Kidney glomerular epithelial cell (primary cell): ENCODE measurements around the gene PLAC9.

Experiments used
- DNase-seq: peaks from one replicate; lab custom pipeline; 2025; lab: John Stamatoyannopoulos, UW

Gene PLAC9

DNA sequence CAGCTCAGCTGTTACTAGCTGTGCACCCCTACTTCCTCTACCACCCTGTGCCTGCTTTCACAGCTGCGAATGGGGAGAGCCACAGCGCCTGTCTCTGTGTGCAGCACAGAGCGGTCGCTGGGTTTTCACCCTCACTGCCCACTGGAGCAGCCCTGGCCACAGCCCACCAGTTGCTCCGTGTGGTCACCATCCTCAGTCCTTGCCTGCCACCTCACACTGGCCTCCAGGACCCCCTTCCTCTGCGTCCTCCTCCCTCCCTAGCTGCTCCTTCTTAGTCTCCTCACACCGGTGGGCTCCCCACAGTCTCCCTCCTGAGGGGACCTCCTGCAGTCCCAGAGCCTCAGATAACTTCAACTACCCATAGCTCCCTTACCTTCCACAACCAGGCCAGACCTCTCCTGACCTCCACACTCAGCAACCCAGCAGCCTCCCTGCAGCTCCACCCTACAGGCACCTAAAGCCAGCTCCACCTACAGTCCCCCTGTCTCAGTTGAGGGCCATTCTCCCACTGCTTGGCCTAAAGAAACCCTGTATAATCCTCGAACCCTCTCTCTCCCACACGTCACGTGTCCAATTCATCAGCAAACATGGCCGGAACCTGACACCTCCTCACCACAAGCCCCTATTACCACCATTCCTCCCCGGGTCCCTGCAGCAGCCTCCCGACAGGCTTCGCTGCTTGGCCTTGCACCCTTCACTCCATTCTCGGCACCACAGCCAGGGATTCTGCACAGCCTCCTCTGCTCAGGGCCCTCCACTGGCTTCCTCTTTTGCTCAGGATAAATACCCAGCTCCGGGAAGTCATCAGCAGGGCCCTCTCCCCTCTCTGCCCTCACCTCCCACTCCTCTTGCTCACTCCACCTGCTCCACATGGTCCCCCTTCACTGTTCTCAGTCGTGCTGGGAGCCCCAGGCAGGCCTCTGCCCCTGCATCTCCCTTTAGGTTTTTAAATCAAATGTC, 28.1 kb downstream of the PLAC9 start:
- no peak for DNase-seq

DNA sequence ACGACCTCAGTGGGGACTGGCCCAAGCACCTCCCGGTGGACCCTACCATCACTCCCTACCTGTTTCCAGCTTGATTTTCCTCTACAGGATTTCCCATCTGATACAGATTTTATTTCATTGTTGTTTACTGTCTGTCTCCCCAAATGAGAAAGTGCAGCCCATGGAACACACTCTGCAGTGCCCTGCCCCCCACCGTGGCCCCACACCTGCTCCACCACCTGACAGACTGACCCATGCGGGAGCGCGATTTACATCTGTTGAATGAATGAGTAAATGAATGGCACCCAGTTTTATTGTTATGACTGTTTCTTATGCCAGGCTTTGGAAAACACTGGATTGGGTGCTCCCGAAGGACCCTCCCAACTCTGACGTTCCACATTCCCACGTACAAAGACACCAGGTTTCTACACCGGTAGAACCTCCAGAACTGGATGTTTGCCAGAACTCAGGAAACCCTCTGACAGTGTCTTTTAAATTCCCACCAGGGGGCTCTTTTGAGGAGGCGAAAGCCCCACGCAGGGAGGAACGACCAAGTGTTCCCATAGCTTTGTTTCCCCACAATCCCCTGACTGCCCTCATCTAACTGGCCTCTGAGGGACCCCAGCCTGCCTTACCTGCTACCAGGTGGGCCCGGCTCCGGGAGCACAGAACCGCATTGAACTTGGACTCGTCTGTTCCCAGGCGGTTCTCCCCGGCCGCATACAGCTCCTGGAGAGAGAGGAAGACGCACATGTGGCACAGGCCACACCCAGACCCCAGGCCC, 29.0 kb downstream of the PLAC9 start:
- DNase-seq: no peak

DNA sequence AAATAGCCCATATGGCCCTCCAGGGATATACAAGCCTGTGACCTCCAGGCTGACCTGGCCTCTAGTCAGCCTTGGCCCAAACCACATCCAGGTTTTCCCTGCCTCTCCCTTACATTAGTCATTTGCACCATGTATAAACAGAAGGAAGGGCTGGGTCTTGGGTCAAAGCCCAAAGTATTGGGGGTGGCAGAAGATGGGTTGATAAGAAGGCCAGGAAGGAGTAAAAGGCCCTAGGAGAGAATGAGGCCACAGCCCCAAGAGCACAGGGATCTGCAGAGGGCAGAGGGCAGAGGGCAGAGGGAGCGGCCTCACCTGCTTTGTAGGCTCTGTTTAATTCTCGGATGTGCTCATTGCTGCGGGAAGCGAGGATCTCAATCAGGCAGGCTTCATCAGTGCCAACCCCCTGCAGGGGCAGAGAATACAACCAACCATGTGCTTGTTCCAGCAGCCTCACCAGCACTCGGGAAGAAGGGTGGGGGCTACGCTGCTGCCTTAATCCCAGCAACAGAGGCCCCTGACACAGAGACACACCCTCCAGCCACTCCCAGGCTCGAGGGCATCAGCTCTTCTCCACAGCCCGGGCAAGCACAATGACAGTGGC, 31.3 kb downstream of the PLAC9 start:
- DNase-seq: no peak

DNA sequence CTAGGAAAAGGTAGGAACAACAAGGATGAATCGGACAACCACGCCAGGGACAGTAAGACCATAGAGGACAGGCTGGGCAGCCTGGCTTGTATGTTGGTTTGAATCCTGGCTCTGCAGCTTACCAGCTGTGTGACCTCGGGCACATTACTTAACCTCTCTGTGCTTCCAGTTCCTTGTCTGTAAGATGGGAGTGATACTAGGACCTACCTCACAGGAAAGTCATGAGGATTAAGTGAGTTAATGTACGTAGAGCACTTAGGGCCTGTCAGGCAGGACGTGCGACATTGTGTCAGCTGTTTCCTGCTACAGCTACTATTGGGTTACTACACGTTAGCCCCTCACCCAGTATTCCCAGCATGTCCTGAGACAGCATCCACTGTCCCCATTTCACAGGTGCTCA, 32.1 kb downstream of the PLAC9 start:
- DNase-seq: no peak

DNA sequence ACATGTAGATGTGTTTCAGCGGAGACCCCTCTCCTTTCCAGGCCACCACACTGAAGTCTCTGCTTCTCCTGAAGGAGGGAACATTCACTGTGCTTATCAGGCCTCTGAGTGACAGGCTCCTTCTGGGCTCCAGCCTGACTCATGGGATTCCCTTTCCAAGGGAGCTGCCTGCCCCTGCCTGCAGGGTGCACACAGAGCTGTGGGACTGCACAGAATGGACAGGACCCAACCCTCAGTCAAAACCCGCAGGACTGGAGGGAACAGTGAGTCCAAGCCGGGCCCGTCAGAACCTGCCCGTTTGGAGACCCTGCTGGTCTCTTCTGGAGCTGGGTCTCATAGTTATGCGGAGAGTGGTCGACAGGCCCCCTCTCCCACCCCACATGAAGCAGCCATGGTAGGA, 32.6 kb downstream of the PLAC9 start:
- no peak for DNase-seq

DNA sequence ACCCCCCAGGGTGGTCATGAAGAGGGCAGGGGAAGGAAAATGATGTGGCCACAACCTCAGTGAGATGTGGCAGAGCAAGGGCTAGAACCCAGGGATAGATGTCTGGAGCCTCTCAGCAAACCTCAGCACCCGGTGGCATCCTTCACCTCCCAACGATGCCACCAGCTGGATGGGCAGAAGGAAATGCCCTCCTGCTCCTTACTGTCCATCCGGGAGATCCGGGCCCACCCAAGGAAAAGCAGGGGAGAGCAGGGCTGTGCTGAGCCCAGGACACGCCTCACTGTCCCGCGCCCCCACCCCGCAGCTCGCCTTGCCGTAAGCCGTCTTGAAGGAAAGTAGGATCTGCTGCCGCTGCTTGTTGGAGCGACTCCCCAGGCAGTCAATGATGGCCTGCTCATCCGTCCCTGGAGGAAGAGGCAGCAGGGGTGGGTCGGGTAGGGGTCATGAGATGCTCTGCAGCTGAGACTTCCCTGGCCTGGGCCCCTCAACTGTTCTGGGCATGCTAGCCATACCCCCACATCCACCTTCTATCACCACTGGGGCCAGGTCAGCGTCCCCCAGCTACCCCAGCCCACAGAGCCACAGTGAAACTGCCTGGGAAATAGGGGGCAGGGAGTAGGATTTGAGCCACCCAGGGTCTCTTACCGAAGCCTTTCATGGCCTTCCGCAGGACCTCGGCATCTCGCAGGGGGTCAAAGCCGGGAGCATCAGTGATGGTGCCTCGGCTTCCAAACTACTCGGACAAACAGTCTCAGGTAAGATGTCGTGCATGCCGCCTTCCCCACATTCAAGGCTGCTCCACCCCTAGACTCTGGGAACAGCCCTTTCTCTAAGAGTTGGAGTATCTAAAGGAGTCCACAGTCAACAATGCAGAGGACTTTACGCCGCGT, 34.3 kb downstream of the PLAC9 start:
- no peak for DNase-seq

DNA sequence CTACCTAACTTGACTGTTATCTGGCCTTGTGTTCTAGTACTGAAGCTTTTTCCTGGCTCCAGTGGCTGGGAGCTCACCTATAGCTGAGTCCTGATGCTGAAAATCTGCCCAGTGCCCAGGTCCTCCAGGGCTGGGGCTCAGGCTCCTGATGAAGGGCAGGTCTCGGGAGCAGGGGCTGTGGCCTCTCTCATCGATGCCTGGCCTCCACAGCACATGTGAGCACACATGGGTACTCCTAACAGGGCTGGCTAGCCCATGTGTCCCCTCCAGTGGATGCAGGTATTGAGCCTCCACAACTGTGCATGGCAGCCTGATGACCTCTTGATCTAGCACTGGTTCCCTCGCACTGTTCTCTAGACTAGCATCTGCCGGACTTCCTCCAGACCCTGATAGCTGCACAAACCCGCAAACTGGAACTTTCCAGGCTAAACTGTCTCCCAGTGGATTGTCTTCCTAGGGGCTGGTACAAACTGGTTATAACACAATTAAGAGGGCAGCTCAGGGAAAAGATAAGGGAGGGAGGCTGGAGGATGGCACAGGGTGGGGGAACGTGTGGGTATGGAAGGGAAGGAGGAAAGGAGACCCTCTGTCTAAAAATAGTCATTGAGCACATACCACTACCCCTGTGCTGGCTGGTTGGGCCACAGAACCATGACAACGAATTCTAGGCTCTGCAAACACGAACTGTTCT, 35.1 kb downstream of the PLAC9 start:
- no peak for DNase-seq

DNA sequence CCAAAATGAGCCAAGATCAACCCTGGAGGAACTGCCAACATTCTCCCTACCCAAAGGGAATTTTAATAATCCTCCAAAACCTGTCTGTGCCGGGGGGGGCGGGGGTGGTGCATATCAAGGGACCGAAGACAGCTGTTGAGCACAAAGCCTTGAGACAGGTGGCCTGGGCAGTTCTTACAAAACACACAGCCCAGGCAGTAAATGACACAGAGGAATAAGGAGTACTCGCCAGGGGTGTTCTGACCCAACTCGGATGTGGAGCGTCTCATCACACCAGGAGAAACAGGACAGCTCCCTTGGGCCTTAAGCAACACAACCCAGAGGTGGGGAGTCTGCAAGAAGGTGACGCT, 35.6 kb downstream of the PLAC9 start:
- DNase-seq: no peak

DNA sequence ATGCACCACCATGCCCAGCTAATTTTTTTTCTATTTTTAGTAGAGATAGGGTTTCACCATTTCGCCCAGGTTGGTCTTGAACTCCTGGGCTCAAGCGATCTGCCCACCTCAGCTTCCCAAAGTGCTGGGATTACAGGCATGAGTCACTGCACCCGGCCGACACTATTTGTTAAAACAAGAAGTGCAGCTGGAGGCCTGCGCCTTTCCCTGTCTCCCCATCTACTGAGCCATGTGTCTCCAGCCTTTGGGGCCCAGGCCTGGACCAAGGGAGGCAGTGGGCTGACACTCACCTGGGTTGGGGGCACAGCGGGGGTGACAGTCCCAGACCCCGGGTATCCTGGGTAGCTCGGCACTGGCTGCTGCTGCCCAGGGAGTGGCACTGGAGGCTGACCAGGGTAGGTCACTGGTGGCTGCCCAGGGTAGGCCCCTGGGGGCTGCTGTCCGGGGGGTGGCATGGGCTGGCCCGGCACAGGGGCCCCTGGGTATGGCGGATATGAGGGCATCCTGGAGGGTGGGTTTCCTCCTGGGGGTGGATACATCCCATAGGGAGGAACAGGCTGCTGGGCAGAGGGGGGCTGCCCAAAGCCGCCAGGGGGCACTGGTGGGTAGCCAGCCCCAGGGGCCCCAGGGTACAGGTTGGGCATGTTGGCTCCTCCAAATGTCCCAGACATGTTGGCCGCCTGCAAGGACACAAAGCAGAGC, 36.3 kb downstream of the PLAC9 start:
- DNase-seq: no peak

DNA sequence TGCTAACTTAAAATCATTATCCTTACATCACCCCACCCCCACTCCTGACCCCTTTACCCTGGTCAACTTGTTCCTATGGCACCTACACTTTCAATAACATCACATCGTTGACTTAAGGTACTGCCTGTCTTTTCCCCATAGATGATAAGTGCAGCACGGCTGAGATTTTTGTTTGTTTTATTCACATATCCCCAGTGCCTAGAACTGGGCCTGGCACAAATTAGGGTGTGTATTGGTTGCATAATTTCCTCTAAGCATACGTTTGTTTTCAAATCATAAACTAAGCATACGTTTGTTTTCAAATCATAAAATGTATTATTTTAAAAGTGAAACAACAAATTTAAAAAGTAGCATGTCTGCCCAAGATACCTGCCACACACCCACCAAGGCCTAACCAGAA, 37.5 kb downstream of the PLAC9 start:
- DNase-seq: no peak

DNA sequence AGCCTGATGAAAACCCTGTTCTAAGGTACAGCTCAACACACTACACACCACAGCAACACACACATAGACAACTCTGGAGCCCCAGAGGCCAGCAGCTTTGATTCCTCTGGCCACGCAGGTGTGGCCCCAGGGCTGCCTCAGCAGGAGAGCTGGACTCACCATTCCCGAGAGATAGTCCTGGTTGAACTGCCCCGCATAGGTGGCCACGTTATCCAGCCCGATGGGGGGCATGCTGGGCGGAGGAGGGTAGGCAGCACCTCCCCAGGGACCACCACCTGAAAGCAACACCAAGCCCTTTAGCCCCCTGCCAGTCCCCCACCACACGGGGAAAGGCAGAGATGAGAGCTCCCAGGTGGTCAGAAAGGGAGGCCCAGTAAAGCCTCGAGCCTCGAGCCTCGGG, 38.1 kb downstream of the PLAC9 start:
- DNase-seq: no peak

DNA sequence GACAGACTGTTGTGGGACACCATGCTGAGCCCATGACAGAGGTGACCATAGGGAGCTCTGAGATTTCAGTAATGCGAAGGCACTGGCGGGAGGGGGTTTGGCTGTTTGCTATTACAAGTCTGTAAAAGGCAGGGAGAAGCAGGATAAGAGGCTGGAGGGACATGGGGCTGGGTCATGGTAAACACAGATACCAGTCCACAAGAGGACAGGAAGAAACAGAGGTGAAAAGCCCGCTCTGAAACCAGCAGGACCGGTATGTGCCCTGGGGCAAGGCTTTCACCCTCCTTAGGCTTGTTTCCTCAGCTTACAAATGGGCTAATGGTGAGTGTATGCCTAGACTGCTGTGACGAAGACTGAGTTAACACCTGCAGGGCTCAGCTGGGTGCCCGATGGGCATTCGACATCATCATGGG, 38.7 kb downstream of the PLAC9 start:
- no peak for DNase-seq

DNA sequence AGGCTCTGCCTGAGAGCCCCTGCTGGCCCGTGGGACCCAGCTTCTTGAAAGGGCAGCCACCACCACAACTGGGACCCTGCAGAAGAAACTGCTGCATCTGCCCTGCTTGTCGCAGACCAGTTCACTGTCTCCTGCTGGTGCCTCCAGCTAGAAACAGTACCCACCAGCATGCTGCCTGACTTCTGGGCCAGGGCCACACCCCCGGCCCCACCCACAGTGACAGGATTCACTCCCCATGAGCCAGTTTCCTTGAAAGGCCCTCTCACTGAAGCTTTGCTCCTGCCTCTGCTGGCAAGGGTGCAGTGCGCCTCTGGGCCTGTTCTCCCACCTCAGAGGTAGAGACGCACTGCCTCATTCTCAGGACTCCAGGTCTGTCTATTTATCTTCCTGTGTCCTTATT, 40.4 kb downstream of the PLAC9 start:
- no peak for DNase-seq

DNA sequence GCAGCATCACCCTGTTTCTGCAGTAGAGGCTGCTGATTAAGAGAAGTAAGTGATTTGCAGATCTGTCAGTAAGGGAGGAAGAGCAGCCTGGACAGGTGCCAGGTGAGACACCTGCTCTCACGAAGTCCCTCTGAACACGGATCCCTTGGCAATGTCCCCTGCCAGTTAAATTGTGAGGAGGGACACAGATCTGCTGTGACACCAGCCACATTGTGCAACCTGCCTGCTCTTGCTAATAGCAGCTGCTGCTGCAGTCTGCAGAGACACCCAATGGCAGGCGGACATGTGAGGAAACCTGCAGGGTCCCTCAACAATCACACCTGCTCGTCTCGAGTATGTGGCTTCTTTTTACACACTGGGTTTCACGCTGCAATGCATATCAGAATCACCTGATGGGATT, 40.9 kb downstream of the PLAC9 start:
- DNase-seq: no peak

DNA sequence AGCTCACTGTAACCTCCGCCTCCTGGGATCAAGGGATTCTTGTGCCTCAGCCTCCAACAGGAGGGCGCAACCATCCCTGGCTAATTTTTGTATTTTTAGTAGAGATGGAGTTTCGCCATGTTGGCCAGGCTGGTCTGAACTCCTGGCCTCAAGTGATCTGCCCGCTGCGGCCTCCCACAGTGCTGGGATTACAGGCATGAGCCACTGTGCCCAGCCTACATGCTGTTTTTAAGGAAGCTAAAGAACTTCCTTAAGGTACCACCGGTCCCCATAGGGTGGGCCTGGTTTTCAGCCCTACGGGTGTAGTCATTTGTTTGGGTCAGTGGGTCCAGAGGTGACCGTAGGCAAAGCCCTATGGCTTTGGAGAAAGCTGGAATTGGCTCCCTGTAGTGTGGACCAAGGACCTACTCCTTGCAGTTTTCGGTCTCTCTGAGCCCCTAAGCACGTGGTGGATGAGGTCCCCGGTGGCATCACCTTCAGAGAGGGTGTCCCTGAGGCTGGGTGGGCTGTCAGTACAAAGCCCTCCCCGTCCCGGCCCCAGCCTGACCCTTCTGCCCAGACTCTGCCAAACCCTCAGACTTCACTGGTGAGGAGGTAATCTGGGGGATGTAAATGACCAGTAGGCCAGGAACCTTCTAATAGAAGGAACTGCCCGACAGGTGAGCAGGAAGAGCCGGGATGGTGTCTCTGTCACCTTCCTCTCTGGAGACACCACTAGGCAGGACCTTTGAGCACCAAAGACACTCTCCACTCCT, 42.3 kb downstream of the PLAC9 start:
- DNase-seq: no peak

DNA sequence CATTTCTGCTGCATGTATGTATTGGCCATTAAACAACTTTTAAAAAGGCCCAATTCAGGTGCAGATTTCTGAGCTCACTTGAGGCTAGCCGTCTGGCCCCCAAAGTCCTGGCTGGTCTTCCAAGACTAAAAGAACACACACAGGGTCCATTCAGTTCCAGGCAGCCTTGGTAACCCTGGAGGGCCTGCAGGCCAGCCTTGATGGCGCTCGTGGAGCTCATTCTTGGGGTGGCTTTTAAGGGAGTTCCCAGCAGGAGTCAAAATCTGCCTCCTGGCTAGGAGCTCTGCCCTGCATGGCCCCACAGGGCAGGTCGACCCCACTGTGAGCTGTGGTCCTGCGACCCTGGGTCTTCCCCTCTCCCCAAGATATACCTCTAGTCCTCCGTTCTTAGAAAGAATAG, 44.0 kb downstream of the PLAC9 start:
- DNase-seq: no peak

DNA sequence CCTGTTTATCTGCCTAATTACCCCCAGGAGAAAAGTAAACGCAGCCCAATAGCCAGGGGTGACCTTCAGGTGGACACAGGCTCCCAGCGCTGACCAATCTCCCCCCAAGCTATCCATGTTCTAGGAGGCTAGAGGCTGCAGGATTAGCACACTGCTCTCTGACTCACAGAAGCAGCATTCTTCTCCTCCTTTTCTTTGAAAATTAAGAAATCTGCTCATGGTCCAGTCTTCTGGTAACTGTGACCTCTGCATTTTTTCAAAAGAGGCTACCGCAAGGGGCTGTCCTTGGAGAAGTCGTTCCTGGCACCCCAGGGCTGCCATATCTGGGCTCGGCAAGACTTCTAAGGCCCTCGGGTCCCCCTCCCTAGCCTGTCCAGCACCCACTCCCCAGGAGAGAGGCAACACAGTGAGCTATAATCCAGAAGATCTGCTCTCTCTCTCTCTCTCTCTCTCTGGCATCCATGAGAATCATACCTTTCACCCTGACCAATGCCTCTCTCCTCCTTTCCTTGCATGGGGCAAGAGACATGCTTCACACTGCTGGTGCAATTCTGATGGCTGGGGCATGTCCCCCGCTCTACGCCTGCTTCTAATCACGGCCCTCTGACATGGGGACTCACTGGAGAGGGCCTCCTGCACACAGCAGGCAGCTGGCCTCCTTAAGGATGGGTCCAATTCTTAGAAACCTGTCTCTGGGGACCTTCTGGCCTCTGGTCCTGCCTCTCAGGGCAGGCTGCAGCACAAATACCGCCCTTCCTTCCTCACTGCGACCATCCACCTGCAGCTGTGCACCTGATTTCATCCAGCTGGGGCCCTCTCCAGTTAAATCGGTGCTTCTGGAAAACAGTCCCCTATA, 45.5 kb downstream of the PLAC9 start:
- no peak for DNase-seq

DNA sequence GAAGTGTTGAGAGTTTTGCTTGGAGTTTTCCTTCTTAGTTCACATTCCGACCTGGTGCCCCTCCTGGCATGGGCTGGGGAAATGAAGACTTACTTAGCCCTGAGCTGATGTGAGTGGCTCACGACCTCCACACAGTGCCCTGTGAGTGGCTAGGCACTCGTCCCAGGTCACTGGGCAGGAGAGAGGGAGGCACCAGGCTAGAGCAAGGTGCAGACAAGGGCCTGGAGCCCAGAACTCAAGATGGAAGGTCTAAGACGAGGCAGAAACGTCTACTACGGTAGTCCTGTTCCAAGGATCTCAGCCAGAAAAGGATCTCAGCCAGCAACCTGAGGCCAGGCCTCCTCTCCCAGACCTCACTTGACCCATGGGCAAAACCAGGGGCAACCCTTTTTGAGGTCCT, 50.5 kb downstream of the PLAC9 start:
- no peak for DNase-seq

DNA sequence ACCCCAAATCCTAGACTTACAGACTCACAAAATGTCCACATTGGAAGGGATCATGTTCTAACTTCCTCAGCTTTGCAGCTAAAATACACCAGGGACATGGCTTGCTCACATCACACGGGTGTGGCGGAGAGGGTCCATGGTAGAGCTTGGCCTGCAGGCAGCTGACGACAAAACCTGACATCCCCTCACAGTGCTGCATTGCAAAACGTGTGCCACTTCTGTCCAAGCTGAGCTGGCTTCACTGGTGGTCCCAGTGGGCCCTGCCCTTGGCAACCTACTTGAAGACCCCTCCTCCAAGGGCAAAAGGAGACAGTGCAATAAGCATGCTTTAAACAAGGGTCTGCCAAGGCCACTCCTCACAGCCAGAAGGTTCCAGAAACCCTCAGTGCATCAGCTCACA, 50.9 kb downstream of the PLAC9 start:
- DNase-seq: no peak
